CD14-positive monocyte (primary cell): Measurements from ENCODE around the gene NAA40. TPM values are rescaled to one million over a fixed set of nuclear protein-coding genes. Genes with fewer than 3 reads are reported as not detected.
A peak's percentile ranks its signal among the peaks of the same experiment; 100 is the strongest.

ENCODE experiments used
- DNase-seq, 3 donors: peaks; one replicate each; pipeline ENCODE4 v3.0.0-alpha.2; 2011 to 2022
- H2AFZ ChIP-seq: 2 replicates; pipeline ENCODE4 v1.6.0; 2012; ENCODE audit warnings: mild to moderate bottlenecking, low read depth, low read length, inconsistent platforms; ENCODE audit not compliant: insufficient read depth, poor library complexity, severe bottlenecking
- H3K27ac ChIP-seq, 2 donors: 1 replicate in 1 of 2; 2 replicates in 1 of 2; pipeline ENCODE4 v1.5.1; 2012 to 2013; ENCODE audit warnings: low read length in 2 of 2, control low read depth in 1 of 2, inconsistent platforms in 1 of 2, low read depth in 1 of 2, mild to moderate bottlenecking in 1 of 2
- H3K27me3 ChIP-seq, 2 donors: one replicate each; pipeline versions ENCODE4 v1.6.0 to v1.6.1; 2011 to 2013; ENCODE audit warnings: low read length in 2 of 2; ENCODE audit not compliant: control insufficient read depth in 2 of 2, insufficient read depth in 2 of 2
- H3K36me3 ChIP-seq, 2 donors: replicated peaks in 1 of 2; 1 replicate in 1 of 2; 2 replicates in 1 of 2; pipeline versions ENCODE4 v1.5.1 to v1.6.1; 2012 to 2013; ENCODE audit warnings: low read length in 2 of 2, control low read depth in 1 of 2, inconsistent platforms in 1 of 2, mild to moderate bottlenecking in 1 of 2; ENCODE audit not compliant: insufficient read depth in 2 of 2, control insufficient read depth in 1 of 2
- H3K4me1 ChIP-seq, 2 donors: 1 replicate in 1 of 2; 2 replicates in 1 of 2; pipeline versions ENCODE4 v1.5.1 to v1.6.1; 2012 to 2013; ENCODE audit warnings: low read length in 2 of 2, control low read depth in 1 of 2, inconsistent platforms in 1 of 2, mild to moderate bottlenecking in 1 of 2, moderate library complexity in 1 of 2; ENCODE audit not compliant: insufficient read depth in 2 of 2, control insufficient read depth in 1 of 2
- H3K4me2 ChIP-seq: replicated peaks from 2 replicates; pipeline ENCODE3; 2012; ENCODE audit warnings: low read length, moderate library complexity, mild to moderate bottlenecking; ENCODE audit not compliant: poor library complexity, severe bottlenecking; ENCODE audit errors: extremely low read depth
- H3K4me3 ChIP-seq, 3 experiments: fragments of 200-600 bp in 1 of 3; sonication (generic) in 1 of 3; replicated peaks in 1 of 3; 1 replicate in 2 of 3; 2 replicates in 1 of 3; pipeline ENCODE4 v1.5.1; 2011 to 2013; ENCODE audit warnings: low read length in 3 of 3, mild to moderate bottlenecking in 3 of 3, control low read depth in 2 of 3, low read depth in 2 of 3, inconsistent platforms in 1 of 3, moderate library complexity in 1 of 3
- H3K79me2 ChIP-seq: 2 replicates; pipeline ENCODE4 v1.6.0; 2012; ENCODE audit warnings: mild to moderate bottlenecking, control low read depth, inconsistent platforms, low read length, moderate library complexity; ENCODE audit not compliant: insufficient read depth
- H3K9ac ChIP-seq: 2 replicates; pipeline ENCODE4 v1.6.0; 2017; ENCODE audit warnings: low read length, mild to moderate bottlenecking; ENCODE audit not compliant: insufficient read depth, poor library complexity, severe bottlenecking
- H3K9me3 ChIP-seq, 2 donors: replicated peaks in 1 of 2; 1 replicate in 1 of 2; 2 replicates in 1 of 2; pipeline versions ENCODE4 v1.5.1 to v1.6.1; 2012 to 2013; ENCODE audit warnings: low read length in 2 of 2, control low read depth in 1 of 2; ENCODE audit not compliant: control insufficient read depth in 1 of 2, insufficient read depth in 1 of 2
- H4K20me1 ChIP-seq: 2 replicates; pipeline ENCODE4 v1.6.0; 2012; ENCODE audit warnings: mild to moderate bottlenecking, low read length, control low read depth, moderate library complexity; ENCODE audit not compliant: insufficient read depth
- H3K27ac Mint-ChIP-seq, 7 donors: one replicate each; pipeline ENCODE4 v1.8.0; 2020; ENCODE audit warnings: mild to moderate bottlenecking in 7 of 7, mixed read lengths in 7 of 7, moderate library complexity in 6 of 7, inconsistent platforms in 2 of 7
- H3K27me3 Mint-ChIP-seq, 3 donors: one replicate each; pipeline ENCODE4 v1.8.0; 2021 to 2022; ENCODE audit warnings: low read depth in 3 of 3, mild to moderate bottlenecking in 3 of 3, mixed read lengths in 3 of 3, moderate library complexity in 3 of 3, inconsistent platforms in 1 of 3
- H3K36me3 Mint-ChIP-seq, 2 donors: one replicate each; pipeline ENCODE4 v1.8.0; 2020; ENCODE audit warnings: mixed read lengths in 2 of 2, inconsistent platforms in 1 of 2, mild to moderate bottlenecking in 1 of 2
- H3K4me1 Mint-ChIP-seq: one replicate; pipeline ENCODE4 v1.8.0; 2020; ENCODE audit warnings: mild to moderate bottlenecking, mixed read lengths
- H3K4me3 Mint-ChIP-seq, 2 donors: one replicate each; pipeline ENCODE4 v1.8.0; 2020; ENCODE audit warnings: mild to moderate bottlenecking in 2 of 2, mixed read lengths in 2 of 2, moderate library complexity in 1 of 2
- H3K9me3 Mint-ChIP-seq, 7 donors: one replicate each; pipeline ENCODE4 v1.8.0; 2020 to 2022; ENCODE audit warnings: mixed read lengths in 7 of 7, mild to moderate bottlenecking in 6 of 7, moderate library complexity in 6 of 7, inconsistent platforms in 2 of 7
- CTCF ChIP-seq: fragments of 200-600 bp; IDR thresholded peaks from one replicate; pipeline ENCODE4 v1.8.0; 2022; ENCODE audit warnings: antibody characterized with exemption, mild to moderate bottlenecking
- WGBS: methylation state at CpG from one replicate; pipeline ENCODE4 v1.1.5; 2013; ENCODE audit warnings: missing lambda C conversion rate; ENCODE audit not compliant: insufficient coverage; 5-methylcytosine and 5-hydroxymethylcytosine counted together
- intact Hi-C, 2 donors: fragments of 100-400 bp; cut with micrococcal nuclease; formaldehyde crosslinking; loops; one replicate each; pipeline versions ENCODE4 v1.15.0 to v1.15.1; 2023
- polyA plus RNA-seq, 3 donors: library from polyadenylated mRNA; depleted of rRNA in 1 of 3; unstranded in 2 of 3; stranded (reverse) in 1 of 3; fragments of 300-500 nt in 2 of 3; fragments of >200 nt in 1 of 3; fragmentation: Illumina TruSeq in 2 of 3; gene quantifications; 1 replicate in 2 of 3; 2 replicates in 1 of 3; pipeline ENCODE4 v1.2.3, GENCODE V29; 2012 to 2021

The NAA40 gene
- polyA plus RNA-seq, 3 donors, result 1.5 to 14.5 (median 1.6) TPM

DNA sequence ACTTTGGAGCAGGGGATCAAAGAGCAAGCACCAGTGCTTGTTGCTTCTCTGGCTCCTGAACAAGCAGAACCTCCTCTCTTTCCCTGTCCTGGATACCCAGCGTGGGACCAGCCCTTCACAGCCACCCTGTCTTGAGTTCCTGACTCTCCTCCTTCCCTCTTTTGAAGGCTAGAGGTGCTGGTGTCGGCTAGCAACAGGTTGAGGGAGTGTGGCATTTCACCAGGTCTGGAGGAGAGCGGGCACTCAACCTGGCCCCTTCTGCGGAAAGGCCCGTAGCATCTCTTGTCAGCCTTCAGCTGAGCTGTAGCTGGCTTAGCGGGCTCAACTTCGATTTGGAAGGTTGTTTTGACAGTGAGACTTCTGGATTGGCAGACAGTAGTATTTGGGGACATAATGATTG is 48.4 kb upstream of the NAA40 start:
- DNase-seq, result no peak
- no peak overlapping the region for H3K9ac ChIP-seq
- 91% methylated on average over 6 of the region's 7 CpGs for WGBS
- Mint-ChIP-seq H3K4me1 (peaks cover 67% of the 10 kb centered on the region), H3K36me3 (peaks cover 23 to 44% of the 10 kb centered on the region in 2 donors), H3K27ac (peak overlapping the region in 4 of 7 donors; percentile 18 to 80 (median 49)), H3K4me3 (no peak overlapping the region), H3K9me3 (no peaks in the 10 kb centered on the region), H3K27me3 (peaks cover 0 to 4% (median 2%) of the 10 kb centered on the region in 3 donors)
- no peaks in the 10 kb centered on the region for H3K27me3 ChIP-seq
- peaks cover 99% of the 10 kb centered on the region for H4K20me1 ChIP-seq
- no peak for TF ChIP-seq CTCF
- H3K4me1 ChIP-seq, result peaks cover 41 to 48% of the 10 kb centered on the region in 2 donors
- H3K4me3 ChIP-seq, result no peak overlapping the region
- intact Hi-C loops, result no loop called here
- H3K27ac ChIP-seq, result peak overlapping the region in 1 of 2 donors; percentile 81
- no peak overlapping the region for H2AFZ ChIP-seq
- H3K36me3 ChIP-seq, result peaks cover 27 to 54% of the 10 kb centered on the region in 2 donors
- peaks cover 97% of the 10 kb centered on the region for H3K79me2 ChIP-seq
- no peaks in the 10 kb centered on the region for H3K9me3 ChIP-seq
- no peak overlapping the region for H3K4me2 ChIP-seq

DNA sequence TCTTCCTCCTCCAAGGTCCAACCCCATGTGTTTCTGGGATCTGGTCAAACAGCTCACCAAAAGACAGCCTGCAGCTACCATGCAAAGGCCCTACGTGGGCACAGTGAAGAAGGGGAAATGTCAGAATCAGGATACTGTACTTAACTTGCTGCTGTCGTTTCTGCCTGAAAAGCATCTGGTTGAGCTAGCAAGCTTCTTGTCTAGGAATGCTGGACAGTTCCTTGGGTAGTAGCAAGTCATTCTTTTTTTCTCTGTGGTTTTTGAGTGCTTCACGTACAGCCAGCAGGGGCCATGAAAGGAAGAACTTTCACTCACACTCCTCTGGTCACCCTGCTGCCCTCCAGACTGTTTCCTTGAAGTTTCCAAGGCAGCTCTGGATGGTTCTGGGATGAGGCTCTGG is 46.6 kb upstream of the NAA40 start:
- Histone ChIP-seq H3K27me3 (no peaks in the 10 kb centered on the region), H4K20me1 (peaks cover 100% of the 10 kb centered on the region), H3K4me3 (no peak overlapping the region), H3K27ac (peak overlapping the region in 1 of 2 donors; percentile 58), H3K4me1 (peaks cover 30 to 34% of the 10 kb centered on the region in 2 donors), H3K9ac (no peak overlapping the region), H3K79me2 (peaks cover 93% of the 10 kb centered on the region), H3K36me3 (peaks cover 43 to 73% of the 10 kb centered on the region in 2 donors), H3K9me3 (no peaks in the 10 kb centered on the region), H3K4me2 (no peak overlapping the region), H2AFZ (no peak overlapping the region)
- Mint-ChIP-seq H3K36me3 (peaks cover 39 to 57% of the 10 kb centered on the region in 2 donors), H3K9me3 (no peaks in the 10 kb centered on the region), H3K27ac (peak overlapping the region in 2 of 7 donors; percentile 40 to 50), H3K27me3 (peaks cover 0 to 4% (median 2%) of the 10 kb centered on the region in 3 donors), H3K4me1 (peaks cover 53% of the 10 kb centered on the region), H3K4me3 (no peak overlapping the region)
- DNase-seq, result no peak
- TF ChIP-seq CTCF, result no peak
- intact Hi-C loops, result no loop called here
- 8% methylated on average over 2 of the region's 3 CpGs for WGBS
